Mucosa of descending colon (tissue), 3 donors: ENCODE results near the gene SDK1. TPM values are rescaled to one million over a fixed set of nuclear protein-coding genes. Genes with fewer than 3 reads are reported as not detected.
A peak's percentile ranks its signal among the peaks of the same experiment; 100 is the strongest.
"Not testable (repeated sequence)": the region's sequence is repeated elsewhere in the genome, so short reads cannot be mapped to it uniquely, and the experiment has no call there.

Source experiments
- ATAC-seq: fragments of 200-7000 bp; cut with Tn5 transposase; one replicate; pipeline ENCODE4 v1.9.1; 2020; ENCODE audit warnings: mild to moderate bottlenecking, moderate library complexity
- DNase-seq, 3 donors: peaks; one replicate each; pipeline ENCODE4 v3.0.0-alpha.2; 2020
- H3K36me3 ChIP-seq: fragments of 200-600 bp; one replicate; pipeline ENCODE4 v1.8.0; 2021; ENCODE audit warnings: low read depth, mild to moderate bottlenecking
- H3K4me1 ChIP-seq: fragments of 200-600 bp; one replicate; pipeline ENCODE4 v1.8.0; 2021; ENCODE audit warnings: low read depth, mild to moderate bottlenecking
- H3K4me3 ChIP-seq: fragments of 200-600 bp; one replicate; pipeline ENCODE4 v1.8.0; 2021; ENCODE audit warnings: mild to moderate bottlenecking
- H3K9me3 ChIP-seq: fragments of 200-600 bp; one replicate; pipeline ENCODE4 v1.8.0; 2021; ENCODE audit warnings: mild to moderate bottlenecking
- intact Hi-C, 2 donors: fragments of 100-400 bp; cut with DNase I in 1 of 2; cut with micrococcal nuclease in 1 of 2; formaldehyde crosslinking; loops; one replicate each; pipeline versions ENCODE4 v1.11.0 to v1.11.1; 2022; cut with DNase I, micrococcal nuclease
- total RNA-seq, 3 donors: library from RNA; stranded (reverse); fragmentation: NEBNext Ultra II Directional in 2 of 3; extraction: Animal tissue kit (Norgen Biotek cat#: 25700) in 2 of 3; gene quantifications; one replicate each; pipeline versions ENCODE4 v1.2.1 to v1.2.4, GENCODE V29; 2021 to 2023
- TF ChIP-seq, protein P1 (sequence below): fragments of 200-600 bp; IDR thresholded peaks from one replicate; pipeline ENCODE4 v1.8.0; 2022; ENCODE audit warnings: antibody characterized with exemption, mild to moderate bottlenecking
- donor health status: DM: no; HTN: no; CAD: no; lungs with moderate emphysema.
- donor health status: DM: no; HTN: no; CAD: no.
- donor health status: DM: no; HTN: yes; CAD: no.

Gene SDK1
- total RNA-seq, 3 donors from 2014 or later, result 2.7 to 20.2 (median 4.2) TPM

DNA sequence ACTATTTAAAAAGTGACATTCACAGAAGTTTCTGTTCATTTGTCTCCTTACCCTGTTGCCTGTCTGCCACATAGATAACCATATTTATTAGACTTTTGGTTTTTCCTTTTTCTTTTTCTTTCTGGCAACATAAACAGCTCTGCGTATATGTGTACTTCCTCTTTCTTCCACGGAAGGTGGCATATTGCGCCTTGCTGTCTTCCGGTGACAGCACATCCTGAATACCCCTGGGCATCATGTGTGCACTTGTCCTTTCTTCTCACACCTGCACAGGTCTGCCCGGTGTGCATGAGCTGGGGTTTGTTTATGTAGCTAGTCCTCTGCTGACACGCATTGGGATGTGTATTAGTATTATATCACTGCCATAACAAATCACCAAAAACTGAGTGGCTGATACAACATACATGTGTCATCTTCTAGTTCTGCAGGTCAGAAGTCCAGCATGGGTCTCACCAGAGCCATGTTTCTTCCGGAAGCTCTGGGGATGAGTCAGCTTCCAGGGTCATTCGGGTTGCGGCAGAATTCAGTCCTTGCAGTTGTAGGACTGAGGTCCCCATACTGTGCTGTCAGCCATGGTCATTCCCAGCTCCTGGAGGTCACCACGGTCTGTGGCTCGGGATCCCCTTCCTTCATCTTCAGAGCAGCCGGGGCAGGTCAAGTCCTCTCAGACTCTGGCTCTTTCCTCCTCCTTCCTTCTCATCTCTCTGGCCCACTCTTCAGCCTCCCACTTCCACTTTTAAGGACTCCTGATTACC is 785.1 kb downstream of the SDK1 start:
- ATAC-seq, result no peak
- intact Hi-C loops, result no loop called here
- no peak for DNase-seq
- no peaks in the 10 kb centered on the region for H3K9me3 ChIP-seq
- H3K4me1 ChIP-seq, result no peaks in the 10 kb centered on the region
- TF ChIP-seq, protein P1, sequence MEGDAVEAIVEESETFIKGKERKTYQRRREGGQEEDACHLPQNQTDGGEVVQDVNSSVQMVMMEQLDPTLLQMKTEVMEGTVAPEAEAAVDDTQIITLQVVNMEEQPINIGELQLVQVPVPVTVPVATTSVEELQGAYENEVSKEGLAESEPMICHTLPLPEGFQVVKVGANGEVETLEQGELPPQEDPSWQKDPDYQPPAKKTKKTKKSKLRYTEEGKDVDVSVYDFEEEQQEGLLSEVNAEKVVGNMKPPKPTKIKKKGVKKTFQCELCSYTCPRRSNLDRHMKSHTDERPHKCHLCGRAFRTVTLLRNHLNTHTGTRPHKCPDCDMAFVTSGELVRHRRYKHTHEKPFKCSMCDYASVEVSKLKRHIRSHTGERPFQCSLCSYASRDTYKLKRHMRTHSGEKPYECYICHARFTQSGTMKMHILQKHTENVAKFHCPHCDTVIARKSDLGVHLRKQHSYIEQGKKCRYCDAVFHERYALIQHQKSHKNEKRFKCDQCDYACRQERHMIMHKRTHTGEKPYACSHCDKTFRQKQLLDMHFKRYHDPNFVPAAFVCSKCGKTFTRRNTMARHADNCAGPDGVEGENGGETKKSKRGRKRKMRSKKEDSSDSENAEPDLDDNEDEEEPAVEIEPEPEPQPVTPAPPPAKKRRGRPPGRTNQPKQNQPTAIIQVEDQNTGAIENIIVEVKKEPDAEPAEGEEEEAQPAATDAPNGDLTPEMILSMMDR, result no peak
- no peak overlapping the region for H3K4me3 ChIP-seq
- no peaks in the 10 kb centered on the region for H3K36me3 ChIP-seq

DNA sequence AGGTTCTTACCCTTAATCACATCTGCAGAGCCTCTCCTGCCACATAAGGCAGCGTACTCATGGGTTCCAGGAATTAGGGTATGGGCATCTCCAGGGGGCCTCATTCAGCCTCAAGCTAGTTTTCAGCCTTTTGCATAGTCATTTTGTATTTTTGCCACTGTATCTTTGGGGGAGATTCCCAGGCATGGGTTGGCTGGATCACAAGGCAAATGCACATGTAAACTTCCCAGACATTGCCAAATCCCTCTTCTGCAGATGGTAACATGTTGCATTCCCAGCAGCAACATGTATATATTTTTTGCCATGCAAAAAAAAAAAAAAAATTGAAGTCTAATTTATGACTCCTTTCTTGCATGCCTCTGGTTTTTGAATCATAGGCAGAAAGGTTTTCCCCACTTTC is 785.7 kb downstream of the SDK1 start:
- ATAC-seq (no peak), DNase-seq (no peak)
- intact Hi-C loops, result no loop called here
- Histone ChIP-seq H3K4me3 (no peak overlapping the region), H3K9me3 (no peaks in the 10 kb centered on the region), H3K4me1 (no peaks in the 10 kb centered on the region), H3K36me3 (no peaks in the 10 kb centered on the region)
- TF ChIP-seq, protein P1, result no peak

DNA sequence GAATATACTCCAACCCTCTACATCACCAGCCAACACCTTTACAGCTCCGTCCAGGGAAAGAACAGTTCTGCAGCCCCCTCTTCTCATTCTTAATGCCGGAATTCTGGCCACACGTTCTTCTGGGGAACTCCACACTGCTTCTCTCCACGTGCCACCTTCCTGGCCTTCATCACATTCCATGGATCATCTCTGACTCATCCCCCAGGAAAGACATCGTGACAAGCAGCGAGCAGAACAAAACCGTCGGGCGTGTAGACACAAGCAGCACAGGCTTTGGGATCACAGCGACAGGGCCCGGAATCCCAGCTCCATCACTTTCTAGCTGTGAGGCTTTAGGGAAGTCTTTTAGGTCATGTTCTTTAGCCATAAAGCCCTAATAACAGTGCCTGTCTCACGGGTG is 790.7 kb downstream of the SDK1 start:
- no peak for ATAC-seq
- Histone ChIP-seq H3K9me3 (no peaks in the 10 kb centered on the region), H3K4me3 (no peak overlapping the region), H3K4me1 (peaks cover 2% of the 10 kb centered on the region), H3K36me3 (no peaks in the 10 kb centered on the region)
- TF ChIP-seq, protein P1, result no peak
- no peak for DNase-seq
- intact Hi-C loops, result no loop called here

DNA sequence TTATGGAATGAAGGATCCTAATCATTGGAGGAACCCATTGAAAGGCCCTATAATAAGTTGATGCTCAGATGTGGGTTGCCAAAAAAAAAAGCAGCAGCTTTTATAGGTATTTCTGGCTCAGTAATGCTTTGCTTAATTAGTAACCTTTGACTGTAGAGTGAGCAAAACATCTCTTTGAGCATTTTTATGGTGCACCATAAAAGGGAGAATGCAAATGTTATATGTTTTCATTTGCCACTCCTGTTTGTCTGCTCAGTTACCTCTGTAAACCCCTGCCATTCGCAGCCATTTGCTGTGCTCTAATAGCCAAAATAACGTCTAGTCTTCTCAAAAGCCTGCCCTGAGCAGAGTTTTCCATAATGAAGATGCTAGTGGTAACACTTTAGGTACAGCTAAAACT is 792.0 kb downstream of the SDK1 start:
- no peak overlapping the region for H3K4me3 ChIP-seq
- DNase-seq (no peak), ATAC-seq (peak; percentile 55)
- intact Hi-C loops, result no loop called here
- no peaks in the 10 kb centered on the region for H3K36me3 ChIP-seq
- TF ChIP-seq, protein P1, result no peak
- H3K4me1 ChIP-seq, result peaks cover 2% of the 10 kb centered on the region
- H3K9me3 ChIP-seq, result no peaks in the 10 kb centered on the region

GRCh38 chr7:4093483-4093882 is 792.4 kb downstream of the SDK1 start:
- Histone ChIP-seq H3K36me3 (no peaks in the 10 kb centered on the region), H3K4me1 (peaks cover 2% of the 10 kb centered on the region), H3K4me3 (no peak overlapping the region), H3K9me3 (no peaks in the 10 kb centered on the region)
- intact Hi-C loops, result no loop called here
- TF ChIP-seq, protein P1, result no peak
- DNase-seq, result no peak
- ATAC-seq, result no peak

DNA sequence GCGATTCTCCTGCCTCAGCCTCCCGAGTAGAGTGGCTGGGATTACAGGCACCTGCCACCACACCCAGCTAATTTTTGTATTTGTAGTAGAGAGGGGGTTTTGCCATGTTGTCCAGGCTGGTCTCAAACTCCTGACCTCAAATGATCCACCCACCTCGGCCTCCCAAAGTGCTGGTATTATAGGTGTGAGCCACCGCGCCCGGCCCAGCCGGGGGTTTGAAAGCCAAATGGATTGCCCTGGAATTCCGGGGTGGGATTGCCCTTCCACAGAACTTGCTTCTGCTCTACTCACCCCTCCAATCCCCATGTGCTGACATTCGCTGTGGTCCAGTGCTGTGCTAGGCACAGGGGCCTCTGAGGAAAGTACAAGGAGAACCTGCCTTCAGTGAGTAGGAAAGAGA is 793.1 kb downstream of the SDK1 start:
- H3K36me3 ChIP-seq, H3K4me3 ChIP-seq, H3K4me1 ChIP-seq, ATAC-seq, H3K9me3 ChIP-seq, DNase-seq, intact Hi-C loops: not testable (repeated sequence)
